Stimulated activated CD8-positive, alpha-beta memory T cell treated with anti-CD3 and anti-CD28 coated beads, Interleukin-12 subunit alpha, Interleukin-12 subunit beta, amount 100 ng/mL, for 4 hours (primary cell): ENCODE data around the gene WDR35.
A peak's percentile ranks its signal among the peaks of the same experiment; 100 is the strongest.

ENCODE experiments used
- DNase-seq: peaks from one replicate; pipeline ENCODE4 v3.0.0-alpha.2; 2020; ENCODE audit warnings: low read depth

Gene WDR35

GRCh38 chr2:20011276-20012031, 21.5 kb upstream of the WDR35 start:
- no peak for DNase-seq

GRCh38 chr2:20008703-20009102, 18.8 kb upstream of the WDR35 start:
- no peak for DNase-seq

- no peak for DNase-seq
Measured at GRCh38 chr2:20005891-20006470, 16.1 kb upstream of the WDR35 start.

- no peak for DNase-seq
Measured at GRCh38 chr2:20005067-20005627, 15.2 kb upstream of the WDR35 start.

- DNase-seq, result no peak
Measured at GRCh38 chr2:20001361-20001863, 11.5 kb upstream of the WDR35 start.

GRCh38 chr2:19993731-19994130, 3.8 kb upstream of the WDR35 start:
- DNase-seq, result no peak

- no peak for DNase-seq
Measured at GRCh38 chr2:19991895-19992294, 2.0 kb upstream of the WDR35 start.

GRCh38 chr2:19990416-19990728, 467 bp upstream of the WDR35 start:
- no peak for DNase-seq

- no peak for DNase-seq
Measured at GRCh38 chr2:19989342-19989666, 601 bp downstream of the WDR35 start.

GRCh38 chr2:19988600-19988999, 1.3 kb downstream of the WDR35 start:
- no peak for DNase-seq

- DNase-seq, result no peak
Measured at GRCh38 chr2:19987936-19988335, 2.0 kb downstream of the WDR35 start.

- DNase-seq, result no peak
Measured at GRCh38 chr2:19982268-19982667, 7.6 kb downstream of the WDR35 start.

GRCh38 chr2:19979932-19980331, 10.0 kb downstream of the WDR35 start:
- DNase-seq, result no peak

- DNase-seq, result no peak
Measured at GRCh38 chr2:19973466-19973865, 16.4 kb downstream of the WDR35 start.

- DNase-seq, result no peak
Measured at GRCh38 chr2:19971691-19972090, 18.2 kb downstream of the WDR35 start.

GRCh38 chr2:19963386-19963785, 26.5 kb downstream of the WDR35 start:
- no peak for DNase-seq

GRCh38 chr2:19955544-19956422, 34.1 kb downstream of the WDR35 start:
- peak; percentile 1 for DNase-seq

GRCh38 chr2:19949071-19949470, 40.8 kb downstream of the WDR35 start:
- no peak for DNase-seq

- no peak for DNase-seq
Measured at GRCh38 chr2:19947184-19947940, 42.5 kb downstream of the WDR35 start.

GRCh38 chr2:19944205-19944845, 45.6 kb downstream of the WDR35 start:
- DNase-seq, result no peak

- no peak for DNase-seq
Measured at GRCh38 chr2:19943189-19943588, 46.7 kb downstream of the WDR35 start.
